Measurements from ENCODE around the gene KRTAP4-11.

DNA sequence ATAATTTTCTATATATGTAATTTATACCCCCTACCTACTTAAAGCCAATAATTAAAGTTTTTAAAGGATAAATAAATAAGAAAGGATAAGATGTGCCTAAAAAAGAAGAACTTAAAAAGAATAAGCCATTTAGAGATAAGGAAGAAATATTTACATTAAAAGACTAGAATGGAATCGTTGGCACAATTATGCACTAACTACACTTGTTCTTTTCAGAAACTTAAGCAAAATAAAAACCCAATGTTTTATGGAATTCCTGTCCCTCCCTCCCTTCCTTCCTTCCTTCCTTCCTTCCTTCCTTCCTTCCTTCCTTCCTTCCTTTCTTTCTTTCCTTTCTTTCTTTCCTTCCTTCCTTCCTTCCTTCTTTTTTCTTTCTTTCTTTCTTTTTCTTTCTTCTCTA, 26.7 kb upstream of the KRTAP4-11 start:
- TF ChIP-seq CTCF (IDR thresholded peaks at IDR 0.05) (no peak), POLR2A (IDR thresholded peaks at IDR 0.05) (no peak)

Data from uterus (tissue), 2 donors.